Activated T-helper 9 cell treated with anti-CD3 and anti-CD28 coated beads, Interleukin-2, amount 50 U/mL, for 16 hours (primary cell): Measurements from ENCODE around the gene CTXN1.
"Not testable (repeated sequence)": the region's sequence is repeated elsewhere in the genome, so short reads cannot be mapped to it uniquely, and the experiment has no call there.

Experiments used
- DNase-seq: peaks from one replicate; pipeline ENCODE4 v3.0.0-alpha.2; 2020; ENCODE audit warnings: low read depth

The CTXN1 gene

GRCh38 chr19:7925171-7925851, 624 bp downstream of the CTXN1 start:
- peak; percentile 66 for DNase-seq

- no peak for DNase-seq
Measured at GRCh38 chr19:7924651-7925170, 1.2 kb downstream of the CTXN1 start.

- no peak for DNase-seq
Measured at GRCh38 chr19:7924241-7924640, 1.7 kb downstream of the CTXN1 start.

GRCh38 chr19:7923295-7924191, 2.4 kb downstream of the CTXN1 start:
- no peak for DNase-seq

- DNase-seq = no peak
Measured at GRCh38 chr19:7922836-7923195, 3.1 kb downstream of the CTXN1 start.

- no peak for DNase-seq
Measured at GRCh38 chr19:7921967-7922835, 3.7 kb downstream of the CTXN1 start.

- DNase-seq = no peak
Measured at GRCh38 chr19:7921302-7921966, 4.5 kb downstream of the CTXN1 start.

GRCh38 chr19:7920519-7921301, 5.2 kb downstream of the CTXN1 start:
- peak; percentile 100 for DNase-seq

- DNase-seq = peak; percentile 93
Measured at GRCh38 chr19:7919610-7920518, 6.1 kb downstream of the CTXN1 start, which contains the start of gene SNAPC2. Gene SNAPC2 (plus strand): TSS chr19:7920338. CDS start chr19:7920367, 29 bp downstream.

GRCh38 chr19:7918615-7919421, 7.1 kb downstream of the CTXN1 start:
- DNase-seq = no peak

- DNase-seq = not testable (repeated sequence)
Measured at GRCh38 chr19:7918062-7918614, 7.8 kb downstream of the CTXN1 start.

- peak; percentile 40 for DNase-seq
Measured at GRCh38 chr19:7917267-7918061, 8.5 kb downstream of the CTXN1 start.

GRCh38 chr19:7916955-7917266, 9.0 kb downstream of the CTXN1 start:
- no peak for DNase-seq

GRCh38 chr19:7916103-7916954, 9.6 kb downstream of the CTXN1 start:
- peak; percentile 39 for DNase-seq

GRCh38 chr19:7915250-7916102, 10.5 kb downstream of the CTXN1 start:
- DNase-seq = no peak

GRCh38 chr19:7914598-7915045, 11.3 kb downstream of the CTXN1 start, which contains the start of gene TGFBR3L:
Gene TGFBR3L (plus strand): TSS chr19:7914830.
- DNase-seq = no peak
